ENCODE measurements around the gene ACTR3C.

The ACTR3C gene

DNA sequence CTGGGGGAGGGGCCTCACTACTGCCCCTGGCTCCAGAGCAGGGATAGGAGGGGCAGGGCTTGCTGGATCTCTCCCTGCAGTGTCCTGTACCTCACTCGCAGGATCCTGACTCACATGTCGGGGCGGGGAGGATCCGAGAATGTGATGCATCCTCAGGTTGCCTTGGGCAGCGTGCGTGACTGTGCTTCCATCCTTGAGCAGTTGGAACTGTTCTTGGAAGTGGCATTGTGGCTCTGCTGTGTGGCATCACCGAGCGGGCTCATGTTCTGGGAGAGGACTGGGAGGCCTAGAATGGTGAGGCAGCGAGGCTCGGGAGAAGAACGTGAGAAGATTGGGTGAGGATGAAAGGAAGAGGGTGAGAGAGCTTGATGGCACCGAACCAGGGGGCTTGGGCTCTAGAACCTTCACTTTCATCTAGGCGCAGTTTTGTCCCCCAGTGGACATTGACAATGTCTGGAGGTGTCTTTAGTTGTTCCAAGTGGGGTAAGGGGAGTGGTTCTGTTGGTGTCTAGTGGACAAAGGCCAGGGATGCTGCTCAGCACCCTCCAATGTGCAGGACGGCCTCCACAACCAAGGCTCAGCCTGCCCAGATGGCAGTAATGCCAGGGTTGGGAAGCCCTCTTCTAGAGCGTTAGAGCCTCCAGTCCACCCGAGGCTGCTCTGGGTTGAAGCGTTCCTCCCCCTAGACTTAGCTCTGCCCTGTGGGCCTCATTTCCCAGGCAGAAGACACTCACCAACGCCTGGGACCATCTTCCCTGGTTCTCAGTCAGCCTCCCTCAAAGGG, 9.7 kb upstream of the ACTR3C start:
- TF ChIP-seq, protein P1, sequence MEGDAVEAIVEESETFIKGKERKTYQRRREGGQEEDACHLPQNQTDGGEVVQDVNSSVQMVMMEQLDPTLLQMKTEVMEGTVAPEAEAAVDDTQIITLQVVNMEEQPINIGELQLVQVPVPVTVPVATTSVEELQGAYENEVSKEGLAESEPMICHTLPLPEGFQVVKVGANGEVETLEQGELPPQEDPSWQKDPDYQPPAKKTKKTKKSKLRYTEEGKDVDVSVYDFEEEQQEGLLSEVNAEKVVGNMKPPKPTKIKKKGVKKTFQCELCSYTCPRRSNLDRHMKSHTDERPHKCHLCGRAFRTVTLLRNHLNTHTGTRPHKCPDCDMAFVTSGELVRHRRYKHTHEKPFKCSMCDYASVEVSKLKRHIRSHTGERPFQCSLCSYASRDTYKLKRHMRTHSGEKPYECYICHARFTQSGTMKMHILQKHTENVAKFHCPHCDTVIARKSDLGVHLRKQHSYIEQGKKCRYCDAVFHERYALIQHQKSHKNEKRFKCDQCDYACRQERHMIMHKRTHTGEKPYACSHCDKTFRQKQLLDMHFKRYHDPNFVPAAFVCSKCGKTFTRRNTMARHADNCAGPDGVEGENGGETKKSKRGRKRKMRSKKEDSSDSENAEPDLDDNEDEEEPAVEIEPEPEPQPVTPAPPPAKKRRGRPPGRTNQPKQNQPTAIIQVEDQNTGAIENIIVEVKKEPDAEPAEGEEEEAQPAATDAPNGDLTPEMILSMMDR (IDR thresholded peaks at IDR 0.05; ENCODE audit: low read depth, low read length, missing control alignments) = no peak

GRCh38 chr7:150330211-150330885, 7.0 kb upstream of the ACTR3C start:
- no peak overlapping the region for H3K4me3 ChIP-seq (ENCODE audit: low read depth, low read length)
- in situ Hi-C loops (cut with HindIII; ENCODE audit: low sequenced_read_pairs) = no loop called here
- TF ChIP-seq, protein P1 (IDR thresholded peaks at IDR 0.05; ENCODE audit: low read depth, low read length, missing control alignments) = no peak
- DNase-seq (ENCODE audit: low read depth) = no peak

More for the DNA sequence above, 9.7 kb upstream of the ACTR3C start:
- H3K4me3 ChIP-seq (ENCODE audit: low read depth, low read length) = no peak overlapping the region
- no peak for DNase-seq (ENCODE audit: low read depth)
- in situ Hi-C loops (cut with HindIII; ENCODE audit: low sequenced_read_pairs) = no loop called here

GRCh38 chr7:150329331-150330120, 6.2 kb upstream of the ACTR3C start:
- in situ Hi-C loops (cut with HindIII; ENCODE audit: low sequenced_read_pairs) = no loop called here
- TF ChIP-seq, protein P1 (IDR thresholded peaks at IDR 0.05; ENCODE audit: low read depth, low read length, missing control alignments) = no peak
- no peak overlapping the region for H3K4me3 ChIP-seq (ENCODE audit: low read depth, low read length)
- no peak for DNase-seq (ENCODE audit: low read depth)

GRCh38 chr7:150327308-150327707, 4.0 kb upstream of the ACTR3C start:
- H3K4me3 ChIP-seq (ENCODE audit: low read depth, low read length) = no peak overlapping the region
- TF ChIP-seq, protein P1 (IDR thresholded peaks at IDR 0.05; ENCODE audit: low read depth, low read length, missing control alignments) = no peak
- in situ Hi-C loops (cut with HindIII; ENCODE audit: low sequenced_read_pairs) = no loop called here
- no peak for DNase-seq (ENCODE audit: low read depth)

DNA sequence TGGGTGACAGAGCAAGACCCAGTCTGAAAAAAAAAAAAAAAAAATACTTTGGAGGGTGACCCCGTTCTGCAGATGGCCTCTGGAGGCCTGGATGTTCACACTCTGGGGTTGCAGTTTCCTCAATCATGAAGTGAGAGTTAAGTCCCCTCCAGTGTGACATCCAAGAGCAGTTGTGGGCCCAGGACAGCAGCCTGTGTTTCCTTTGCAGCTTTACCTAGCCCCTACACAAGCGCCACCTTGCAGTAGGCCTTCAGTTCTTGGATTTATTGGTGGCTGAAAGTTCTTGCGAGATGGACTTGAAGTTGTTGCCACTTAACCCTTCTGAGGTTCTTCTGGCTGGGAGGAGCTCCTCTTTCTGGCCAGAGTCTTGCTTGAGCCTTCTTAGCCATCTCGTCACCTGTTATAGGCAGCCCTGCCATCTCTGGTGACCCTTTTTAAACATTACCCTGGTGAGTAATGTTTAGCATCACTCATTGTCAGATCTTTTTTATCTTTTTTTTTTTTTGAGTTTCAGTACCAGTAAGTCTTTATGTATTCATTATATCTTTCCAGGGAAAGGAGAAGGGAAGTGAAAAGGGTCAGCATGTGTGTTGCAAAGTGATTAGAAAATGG, 3.4 kb upstream of the ACTR3C start:
- in situ Hi-C loops (cut with HindIII; ENCODE audit: low sequenced_read_pairs) = no loop called here
- TF ChIP-seq, protein P1 (IDR thresholded peaks at IDR 0.05; ENCODE audit: low read depth, low read length, missing control alignments) = no peak
- no peak overlapping the region for H3K4me3 ChIP-seq (ENCODE audit: low read depth, low read length)
- no peak for DNase-seq (ENCODE audit: low read depth)

DNA sequence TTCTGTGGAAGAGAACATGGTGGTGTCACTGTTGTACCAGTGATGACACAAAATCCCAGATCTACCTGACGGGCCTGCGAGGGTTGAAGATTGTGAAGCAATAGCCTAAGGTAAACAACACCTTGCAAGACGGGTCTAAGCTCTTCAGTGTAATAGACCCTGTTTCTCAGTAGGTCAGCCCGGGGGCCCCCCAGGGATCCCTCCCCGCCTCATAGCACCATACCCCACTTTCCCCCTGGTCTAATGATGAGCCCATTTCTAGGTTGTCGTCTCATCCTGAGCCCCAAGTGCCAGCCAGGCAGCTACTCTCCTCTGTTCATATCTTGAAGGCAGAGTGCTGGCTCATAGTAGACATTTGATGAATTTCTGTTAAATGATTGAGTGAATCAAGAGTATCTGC, 2.6 kb upstream of the ACTR3C start:
- in situ Hi-C loops (cut with HindIII; ENCODE audit: low sequenced_read_pairs) = no loop called here
- no peak overlapping the region for H3K4me3 ChIP-seq (ENCODE audit: low read depth, low read length)
- DNase-seq (ENCODE audit: low read depth) = no peak
- TF ChIP-seq, protein P1 (IDR thresholded peaks at IDR 0.05; ENCODE audit: low read depth, low read length, missing control alignments) = no peak

All from astrocyte of the cerebellum (primary cell).